IMR-90 (cell line): ENCODE measurements around the gene NAV2. TPM values are rescaled to one million over a fixed set of nuclear protein-coding genes. Genes with fewer than 3 reads are reported as not detected.
A peak's percentile ranks its signal among the peaks of the same experiment; 100 is the strongest.

Experiments
- ATAC-seq: fragments of 200-7000 bp; cut with Tn5 transposase; 2 replicates; pipeline ENCODE4 v1.9.1; 2020; ENCODE audit warnings: low read depth, mild to moderate bottlenecking, moderate library complexity
- BruUV-seq: library from RNA; stranded (reverse); fragments of 400-500 nt; replicated peaks from 2 replicates; lab custom pipeline; 2021; lab: Mats Ljungman, UMichigan
- CTCF ChIA-PET: fragments of 300-600 bp; formaldehyde crosslinking; extraction: SDS; loops from one replicate; lab custom pipeline; 2021; ENCODE audit warnings: antibody characterized with exemption; lab: Yijun Ruan, JAX
- POLR2A ChIA-PET: fragments of 300-600 bp; sonication (Branson Sonifier 250); formaldehyde crosslinking; loops from one replicate; lab custom pipeline; 2022; ENCODE audit warnings: antibody characterized with exemption; ENCODE audit not compliant: unreplicated experiment; lab: Charles Lee
- DNase-seq: peaks from one replicate; pipeline ENCODE4 v3.0.0; 2013
- H2AFZ ChIP-seq: replicated peaks from 2 replicates; pipeline ENCODE3; 2013; ENCODE audit warnings: low read length, mild to moderate bottlenecking; ENCODE audit not compliant: poor library complexity
- H2AK5ac ChIP-seq: 2 replicates; pipeline ENCODE4 v1.6.1; 2013; ENCODE audit warnings: low read depth, low read length, inconsistent platforms
- H2AK9ac ChIP-seq: replicated peaks from 2 replicates; pipeline ENCODE3; 2013; ENCODE audit warnings: mild to moderate bottlenecking, low read depth, low read length, moderate library complexity; ENCODE audit not compliant: poor library complexity
- H2BK120ac ChIP-seq: 2 replicates; pipeline ENCODE4 v1.6.1; 2013; ENCODE audit warnings: low read depth, low read length, inconsistent platforms
- H2BK15ac ChIP-seq: 3 replicates; pipeline ENCODE4 v1.6.1; 2013; ENCODE audit warnings: low read depth, low read length, inconsistent platforms
- H2BK20ac ChIP-seq: 2 replicates; pipeline ENCODE4 v1.6.1; 2013; ENCODE audit warnings: low read depth, mild to moderate bottlenecking, inconsistent platforms, low read length, moderate library complexity
- H2BK5ac ChIP-seq: 2 replicates; pipeline ENCODE4 v1.6.1; 2013; ENCODE audit warnings: mild to moderate bottlenecking, low read depth, low read length, inconsistent platforms; ENCODE audit not compliant: poor library complexity, severe bottlenecking
- H3K14ac ChIP-seq: replicated peaks from 2 replicates; pipeline ENCODE4 v1.6.1; 2013; ENCODE audit warnings: low read depth, low read length, inconsistent platforms
- H3K18ac ChIP-seq: 2 replicates; pipeline ENCODE4 v1.6.1; 2013; ENCODE audit warnings: low read depth, low read length, control low read depth
- H3K23ac ChIP-seq: 2 replicates; pipeline ENCODE4 v1.6.1; 2013; ENCODE audit warnings: low read depth, low read length, inconsistent platforms
- H3K27ac ChIP-seq: 2 replicates; pipeline ENCODE4 v1.5.1; 2013; ENCODE audit warnings: mild to moderate bottlenecking, control low read depth, low read length; ENCODE audit not compliant: insufficient read depth
- H3K27me3 ChIP-seq: 2 replicates; pipeline ENCODE4 v1.6.1; 2013; ENCODE audit warnings: low read length; ENCODE audit not compliant: control insufficient read depth, insufficient read depth
- H3K36me3 ChIP-seq: 2 replicates; pipeline ENCODE4 v1.6.1; 2013; ENCODE audit warnings: low read length, mixed read lengths; ENCODE audit not compliant: control insufficient read depth, insufficient read depth
- H3K4ac ChIP-seq: 2 replicates; pipeline ENCODE4 v1.6.1; 2013; ENCODE audit warnings: low read depth, low read length, inconsistent platforms
- H3K4me1 ChIP-seq: 2 replicates; pipeline ENCODE4 v1.6.1; 2013; ENCODE audit warnings: low read length, mixed read lengths; ENCODE audit not compliant: control insufficient read depth, insufficient read depth
- H3K4me2 ChIP-seq: 2 replicates; pipeline ENCODE4 v1.6.1; 2013; ENCODE audit warnings: low read depth, mild to moderate bottlenecking, control low read depth, low read length, moderate library complexity
- H3K4me3 ChIP-seq: 2 replicates; pipeline ENCODE4 v1.5.1; 2013; ENCODE audit warnings: low read depth, mild to moderate bottlenecking, control low read depth, low read length, moderate library complexity; ENCODE audit not compliant: insufficient read depth
- H3K56ac ChIP-seq: 2 replicates; pipeline ENCODE4 v1.6.1; 2013; ENCODE audit warnings: low read length, inconsistent platforms; ENCODE audit not compliant: insufficient read depth; ENCODE audit errors: extremely low read depth
- H3K79me1 ChIP-seq, 2 experiments: 2 replicates each; pipeline ENCODE4 v1.6.1; 2013; ENCODE audit warnings: low read length in 2 of 2, inconsistent platforms in 1 of 2, low read depth in 1 of 2
- H3K9ac ChIP-seq: 2 replicates; pipeline ENCODE4 v1.6.1; 2013; ENCODE audit warnings: low read depth, low read length, control low read depth
- H3K9me1 ChIP-seq: 2 replicates; pipeline ENCODE4 v1.6.1; 2013; ENCODE audit warnings: low read length, inconsistent platforms; ENCODE audit not compliant: insufficient read depth
- H3K9me3 ChIP-seq: 2 replicates; pipeline ENCODE4 v1.6.1; 2013; ENCODE audit warnings: low read length; ENCODE audit not compliant: control insufficient read depth, insufficient read depth
- H4K20me1 ChIP-seq: 2 replicates; pipeline ENCODE4 v1.6.1; 2013; ENCODE audit warnings: low read length, inconsistent platforms; ENCODE audit not compliant: insufficient read depth
- H4K5ac ChIP-seq: 2 replicates; pipeline ENCODE4 v1.6.1; 2013; ENCODE audit warnings: mild to moderate bottlenecking, low read depth, low read length, control low read depth
- H4K8ac ChIP-seq, 2 experiments: 2 replicates each; pipeline ENCODE4 v1.6.1; 2013; ENCODE audit warnings: low read depth in 2 of 2, low read length in 2 of 2, control low read depth in 1 of 2, inconsistent platforms in 1 of 2
- H4K91ac ChIP-seq: 2 replicates; pipeline ENCODE4 v1.6.1; 2013; ENCODE audit warnings: low read depth, low read length, inconsistent platforms; ENCODE audit not compliant: insufficient read depth
- MAFK ChIP-seq: IDR thresholded peaks from 2 replicates; pipeline ENCODE4 v1.6.1; 2012; ENCODE audit warnings: low read depth, low read length, improper control_type of control experiment
- MXI1 ChIP-seq: IDR thresholded peaks from 2 replicates; pipeline ENCODE4 v1.6.1; 2012; ENCODE audit warnings: low read depth, mild to moderate bottlenecking, low read length, moderate library complexity, borderline replicate concordance
- RAD21 ChIP-seq: IDR thresholded peaks from 2 replicates; pipeline ENCODE4 v1.6.1; 2012; ENCODE audit warnings: low read length, improper control_type of control experiment
- RCOR1 ChIP-seq: IDR thresholded peaks from 2 replicates; pipeline ENCODE4 v1.6.1; 2012; ENCODE audit warnings: mild to moderate bottlenecking, low read length, improper control_type of control experiment; ENCODE audit not compliant: insufficient replicate concordance
- SMC3 ChIP-seq: fragments of 150-350 bp; IDR thresholded peaks from 2 replicates; pipeline ENCODE4 v1.6.1; 2016; ENCODE audit warnings: low read depth, mild to moderate bottlenecking, antibody characterized with exemption, low read length, moderate library complexity
- WGBS, 2 experiments: methylation state at CpG; one replicate each; pipeline versions ENCODE4 v1.1.5 to v1.1.7; 2013; ENCODE audit warnings: missing lambda C conversion rate in 2 of 2; ENCODE audit not compliant: insufficient read length in 1 of 2; ENCODE audit errors: extremely low coverage in 2 of 2; 5-methylcytosine and 5-hydroxymethylcytosine counted together
- dilution Hi-C: fragments of 300-500 bp; cut with HindIII; formaldehyde crosslinking; loops from one replicate; pipeline ENCODE4 v1.14.3; 2018; ENCODE audit warnings: low sequenced_read_pairs; ENCODE audit not compliant: unreplicated experiment
- in situ Hi-C: fragments of 300-500 bp; cut with MboI; formaldehyde crosslinking; loops from 3 replicates; pipeline ENCODE4 v1.14.3; 2019; ENCODE audit warnings: low sequenced_read_pairs, inconsistent platforms, mixed read lengths
- intact Hi-C: fragments of 100-400 bp; cut with micrococcal nuclease; formaldehyde crosslinking; loops from 2 replicates; pipeline ENCODE4 v1.10.0; 2022
- polyA plus RNA-seq, 3 experiments: library from polyadenylated mRNA; depleted of rRNA; stranded (reverse); fragments of >200 nt; gene quantifications; 2 replicates each; pipeline ENCODE4 v1.2.3, GENCODE V29; 2012; ENCODE audit warnings: low replicate concordance in 1 of 3
- total RNA-seq: library from RNA; depleted of rRNA; stranded (reverse); fragments of >200 nt; gene quantifications from 2 replicates; pipeline ENCODE4 v1.2.3, GENCODE V29; 2012
- TF ChIP-seq, protein P1 (sequence below): conservative IDR thresholded peaks from 2 replicates; pipeline ENCODE4 v1.5.1; 2012; ENCODE audit warnings: mild to moderate bottlenecking, low read depth, low read length, improper control_type of control experiment

Gene NAV2
- total and polyA plus RNA-seq, 2 of the 4 experiments (the other 2 are of a cell fraction), result 4.5 to 12.6 TPM

DNA sequence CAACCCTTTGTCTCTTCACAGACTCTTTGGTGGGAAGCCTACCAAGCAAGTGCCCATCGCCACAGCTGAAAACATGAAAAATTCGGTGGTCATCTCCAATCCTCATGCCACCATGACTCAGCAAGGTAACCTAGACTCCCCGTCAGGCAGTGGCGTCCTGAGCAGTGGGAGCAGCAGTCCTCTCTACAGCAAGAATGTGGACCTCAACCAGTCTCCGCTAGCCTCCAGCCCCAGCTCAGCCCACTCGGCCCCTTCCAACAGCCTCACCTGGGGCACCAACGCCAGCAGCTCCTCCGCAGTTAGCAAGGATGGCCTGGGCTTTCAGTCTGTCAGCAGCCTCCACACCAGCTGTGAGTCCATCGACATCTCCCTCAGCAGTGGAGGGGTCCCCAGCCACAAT is 336.1 kb downstream of the NAV2 start:
- H3K4ac ChIP-seq, result no peak overlapping the region; the same call in 1 of the 2 replicates
- no peak overlapping the region for H3K9ac ChIP-seq
- no peak overlapping the region for H2BK15ac ChIP-seq
- H3K4me2 ChIP-seq, result no peak overlapping the region
- H3K18ac ChIP-seq, result no peak overlapping the region
- H2AK5ac ChIP-seq, result peak overlapping the region; percentile 20; the same call in 1 of the 2 replicates
- CTCF ChIA-PET, result no interaction called here
- no peak overlapping the region for H3K14ac ChIP-seq
- TF ChIP-seq SMC3 (no peak), MAFK (no peak), MXI1 (no peak), RCOR1 (no peak), RAD21 (no peak)
- TF ChIP-seq, protein P1, sequence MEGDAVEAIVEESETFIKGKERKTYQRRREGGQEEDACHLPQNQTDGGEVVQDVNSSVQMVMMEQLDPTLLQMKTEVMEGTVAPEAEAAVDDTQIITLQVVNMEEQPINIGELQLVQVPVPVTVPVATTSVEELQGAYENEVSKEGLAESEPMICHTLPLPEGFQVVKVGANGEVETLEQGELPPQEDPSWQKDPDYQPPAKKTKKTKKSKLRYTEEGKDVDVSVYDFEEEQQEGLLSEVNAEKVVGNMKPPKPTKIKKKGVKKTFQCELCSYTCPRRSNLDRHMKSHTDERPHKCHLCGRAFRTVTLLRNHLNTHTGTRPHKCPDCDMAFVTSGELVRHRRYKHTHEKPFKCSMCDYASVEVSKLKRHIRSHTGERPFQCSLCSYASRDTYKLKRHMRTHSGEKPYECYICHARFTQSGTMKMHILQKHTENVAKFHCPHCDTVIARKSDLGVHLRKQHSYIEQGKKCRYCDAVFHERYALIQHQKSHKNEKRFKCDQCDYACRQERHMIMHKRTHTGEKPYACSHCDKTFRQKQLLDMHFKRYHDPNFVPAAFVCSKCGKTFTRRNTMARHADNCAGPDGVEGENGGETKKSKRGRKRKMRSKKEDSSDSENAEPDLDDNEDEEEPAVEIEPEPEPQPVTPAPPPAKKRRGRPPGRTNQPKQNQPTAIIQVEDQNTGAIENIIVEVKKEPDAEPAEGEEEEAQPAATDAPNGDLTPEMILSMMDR, result no peak
- H4K8ac ChIP-seq, result 0 out of 4 replicates have a peak overlapping the region, but pooled peaks of 1 of the 2 experiments have one; percentile 10
- H2AFZ ChIP-seq, result no peak overlapping the region
- H3K27ac ChIP-seq, result no peak overlapping the region
- no peak overlapping the region for H2AK9ac ChIP-seq
- 100% methylated on average over 3 of the region's 9 CpGs; no CpG with 5 or more reads in 1 of the 2 experiments for WGBS, 2 experiments
- no peak overlapping the region for H4K5ac ChIP-seq
- in situ Hi-C loops, result no loop called here
- H3K56ac ChIP-seq, result no peak overlapping the region
- POLR2A ChIA-PET, result no interaction called here
- intact Hi-C loops, result no loop called here
- H4K20me1 ChIP-seq, result 0 out of 2 replicates have a peak, but pooled peaks cover 4% of the 10 kb centered on the region
- no TSS peak for BruUV-seq
- 0 out of 2 replicates have a peak overlapping the region, but pooled peaks have one; percentile 4 for H4K91ac ChIP-seq
- H2BK120ac ChIP-seq, result no peak overlapping the region
- H3K4me1 ChIP-seq, result peaks cover 13% of the 10 kb centered on the region
- H3K27me3 ChIP-seq, result no peaks in the 10 kb centered on the region
- H3K4me3 ChIP-seq, result no peak overlapping the region
- H3K23ac ChIP-seq, result no peak overlapping the region
- H3K79me1 ChIP-seq, result peaks cover 4 to 7% of the 10 kb centered on the region in 2 experiments; a peak in 2 of 4 replicates
- peaks cover 30% of the 10 kb centered on the region for H3K36me3 ChIP-seq
- dilution Hi-C loops, result no loop called here
- H3K9me3 ChIP-seq, result no peaks in the 10 kb centered on the region
- H2BK5ac ChIP-seq, result no peak overlapping the region
- no peak for ATAC-seq
- DNase-seq, result no peak
- peaks cover 22% of the 10 kb centered on the region; the same call in 1 of the 2 replicates for H3K9me1 ChIP-seq
- no peak overlapping the region for H2BK20ac ChIP-seq
